Cortex of kidney (tissue), 1 donor: ENCODE data around the gene ABHD3.
"Not testable (repeated sequence)": the region's sequence is repeated elsewhere in the genome, so short reads cannot be mapped to it uniquely, and the experiment has no call there.

Experiments
- DNase-seq: peaks from one replicate; lab custom pipeline; 2025; lab: John Stamatoyannopoulos, UW

The ABHD3 gene

GRCh38 chr18:21650311-21650710 lies 54.3 kb downstream of the ABHD3 start:
- no peak for DNase-seq

- not testable (repeated sequence) for DNase-seq
Observed at GRCh38 chr18:21640375-21640774, 64.2 kb downstream of the ABHD3 start.

- no peak for DNase-seq
Observed at GRCh38 chr18:21638822-21639221, 65.8 kb downstream of the ABHD3 start.

- DNase-seq: no peak
Observed at GRCh38 chr18:21636769-21637168, 67.8 kb downstream of the ABHD3 start.

- no peak for DNase-seq
Observed at GRCh38 chr18:21634588-21635199, 69.9 kb downstream of the ABHD3 start.

GRCh38 chr18:21632393-21632792 lies 72.2 kb downstream of the ABHD3 start:
- DNase-seq: no peak

GRCh38 chr18:21629089-21629832 lies 75.3 kb downstream of the ABHD3 start:
- DNase-seq: no peak

GRCh38 chr18:21621640-21622039 lies 82.9 kb downstream of the ABHD3 start:
- DNase-seq: not testable (repeated sequence)

- DNase-seq: peak; percentile 9
Observed at GRCh38 chr18:21612125-21613039, 92.2 kb downstream of the ABHD3 start, which contains the start of gene SNRPD1. Gene SNRPD1 (plus strand): TSS chr18:21612314. CDS start chr18:21612430, 116 bp downstream.

GRCh38 chr18:21611401-21612124 lies 93.0 kb downstream of the ABHD3 start:
- not testable (repeated sequence) for DNase-seq

GRCh38 chr18:21605213-21605612 lies 99.4 kb downstream of the ABHD3 start:
- DNase-seq: no peak

GRCh38 chr18:21604671-21605070 lies 99.9 kb downstream of the ABHD3 start:
- DNase-seq: no peak

- DNase-seq: no peak
Observed at GRCh38 chr18:21602299-21602587, 102.3 kb downstream of the ABHD3 start.
